Measurements from ENCODE around the gene CFAP119.

DNA sequence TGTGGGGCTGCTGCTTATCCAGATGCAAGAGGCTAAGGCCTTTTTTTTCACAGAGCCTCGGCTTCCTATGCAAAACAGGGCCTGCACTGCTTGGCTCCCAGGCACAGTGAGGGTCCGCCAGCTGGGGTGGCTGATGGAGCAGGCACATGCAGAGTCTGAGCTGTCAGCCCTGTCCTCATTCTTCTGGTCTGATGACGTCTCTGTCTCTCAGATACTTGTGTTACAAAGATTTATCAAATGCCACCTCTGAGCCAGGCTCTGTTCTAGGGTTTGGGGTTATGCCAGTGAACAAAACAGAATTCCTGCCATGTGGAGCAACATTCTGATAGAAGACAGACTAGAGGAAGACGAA is 5.0 kb upstream of the CFAP119 start:
- TF ChIP-seq, protein P1, sequence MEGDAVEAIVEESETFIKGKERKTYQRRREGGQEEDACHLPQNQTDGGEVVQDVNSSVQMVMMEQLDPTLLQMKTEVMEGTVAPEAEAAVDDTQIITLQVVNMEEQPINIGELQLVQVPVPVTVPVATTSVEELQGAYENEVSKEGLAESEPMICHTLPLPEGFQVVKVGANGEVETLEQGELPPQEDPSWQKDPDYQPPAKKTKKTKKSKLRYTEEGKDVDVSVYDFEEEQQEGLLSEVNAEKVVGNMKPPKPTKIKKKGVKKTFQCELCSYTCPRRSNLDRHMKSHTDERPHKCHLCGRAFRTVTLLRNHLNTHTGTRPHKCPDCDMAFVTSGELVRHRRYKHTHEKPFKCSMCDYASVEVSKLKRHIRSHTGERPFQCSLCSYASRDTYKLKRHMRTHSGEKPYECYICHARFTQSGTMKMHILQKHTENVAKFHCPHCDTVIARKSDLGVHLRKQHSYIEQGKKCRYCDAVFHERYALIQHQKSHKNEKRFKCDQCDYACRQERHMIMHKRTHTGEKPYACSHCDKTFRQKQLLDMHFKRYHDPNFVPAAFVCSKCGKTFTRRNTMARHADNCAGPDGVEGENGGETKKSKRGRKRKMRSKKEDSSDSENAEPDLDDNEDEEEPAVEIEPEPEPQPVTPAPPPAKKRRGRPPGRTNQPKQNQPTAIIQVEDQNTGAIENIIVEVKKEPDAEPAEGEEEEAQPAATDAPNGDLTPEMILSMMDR (IDR thresholded peaks at IDR 0.05; ENCODE audit: low read length), result no peak
- no peak for TF ChIP-seq EZH2 (IDR thresholded peaks at IDR 0.05; ENCODE audit: borderline replicate concordance, low read length)

Measured in OCI-LY1 (cell line).